Endometrium (tissue), 2 donors: ENCODE measurements around the gene RBL1.
"Not testable (repeated sequence)": the region's sequence is repeated elsewhere in the genome, so short reads cannot be mapped to it uniquely, and the experiment has no call there.

Experiments used
- FAIRE-seq: peaks from 2 replicates; lab custom pipeline; 2012; peaks lifted over from hg19 to GRCh38; lab: Jason Lieb, UNC
- donor health status: control.
- donor health status: control.

Gene RBL1, protein sequence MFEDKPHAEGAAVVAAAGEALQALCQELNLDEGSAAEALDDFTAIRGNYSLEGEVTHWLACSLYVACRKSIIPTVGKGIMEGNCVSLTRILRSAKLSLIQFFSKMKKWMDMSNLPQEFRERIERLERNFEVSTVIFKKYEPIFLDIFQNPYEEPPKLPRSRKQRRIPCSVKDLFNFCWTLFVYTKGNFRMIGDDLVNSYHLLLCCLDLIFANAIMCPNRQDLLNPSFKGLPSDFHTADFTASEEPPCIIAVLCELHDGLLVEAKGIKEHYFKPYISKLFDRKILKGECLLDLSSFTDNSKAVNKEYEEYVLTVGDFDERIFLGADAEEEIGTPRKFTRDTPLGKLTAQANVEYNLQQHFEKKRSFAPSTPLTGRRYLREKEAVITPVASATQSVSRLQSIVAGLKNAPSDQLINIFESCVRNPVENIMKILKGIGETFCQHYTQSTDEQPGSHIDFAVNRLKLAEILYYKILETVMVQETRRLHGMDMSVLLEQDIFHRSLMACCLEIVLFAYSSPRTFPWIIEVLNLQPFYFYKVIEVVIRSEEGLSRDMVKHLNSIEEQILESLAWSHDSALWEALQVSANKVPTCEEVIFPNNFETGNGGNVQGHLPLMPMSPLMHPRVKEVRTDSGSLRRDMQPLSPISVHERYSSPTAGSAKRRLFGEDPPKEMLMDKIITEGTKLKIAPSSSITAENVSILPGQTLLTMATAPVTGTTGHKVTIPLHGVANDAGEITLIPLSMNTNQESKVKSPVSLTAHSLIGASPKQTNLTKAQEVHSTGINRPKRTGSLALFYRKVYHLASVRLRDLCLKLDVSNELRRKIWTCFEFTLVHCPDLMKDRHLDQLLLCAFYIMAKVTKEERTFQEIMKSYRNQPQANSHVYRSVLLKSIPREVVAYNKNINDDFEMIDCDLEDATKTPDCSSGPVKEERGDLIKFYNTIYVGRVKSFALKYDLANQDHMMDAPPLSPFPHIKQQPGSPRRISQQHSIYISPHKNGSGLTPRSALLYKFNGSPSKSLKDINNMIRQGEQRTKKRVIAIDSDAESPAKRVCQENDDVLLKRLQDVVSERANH

DNA sequence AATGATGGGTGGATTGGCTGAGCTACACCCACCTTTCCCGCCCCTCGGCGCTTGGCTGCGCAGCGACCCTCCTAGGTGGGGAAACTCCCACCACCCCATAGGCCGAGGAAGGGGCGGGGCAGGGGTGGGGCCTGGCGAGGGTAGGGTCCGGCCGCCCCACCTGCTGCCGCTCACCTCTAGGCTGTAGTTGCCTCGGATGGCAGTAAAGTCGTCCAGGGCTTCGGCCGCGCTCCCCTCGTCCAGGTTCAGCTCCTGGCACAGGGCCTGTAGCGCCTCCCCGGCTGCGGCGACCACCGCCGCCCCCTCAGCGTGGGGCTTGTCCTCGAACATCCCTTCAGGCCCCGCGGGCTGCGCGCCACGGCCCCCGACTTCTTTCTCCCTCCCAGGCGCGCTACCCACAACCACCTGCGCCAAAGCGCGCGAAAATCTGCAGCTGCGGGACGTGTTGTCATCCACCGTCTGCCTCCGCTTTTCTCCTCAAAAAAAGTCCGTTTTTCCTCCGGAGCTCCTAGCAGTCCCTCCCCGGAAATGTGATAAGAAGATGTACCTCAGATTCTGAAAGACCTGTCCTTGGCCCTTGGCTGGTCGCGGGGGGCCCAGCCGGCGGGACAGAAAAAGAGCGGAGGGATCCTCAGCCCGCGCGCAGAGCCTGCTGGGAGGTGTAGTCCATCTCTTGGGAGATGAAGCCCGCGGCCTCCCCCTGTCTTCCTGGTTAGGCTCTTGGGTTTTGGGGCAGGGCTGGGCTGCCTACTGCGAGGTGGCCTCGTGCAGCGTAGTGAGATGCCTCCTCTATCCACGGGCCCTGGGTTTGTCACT lies at the start of gene RBL1:
TSS of gene RBL1 (minus strand) at position 399 of the 816 bp plus-strand sequence. CDS start at position 330, 69 bp downstream.
- no peak for FAIRE-seq

DNA sequence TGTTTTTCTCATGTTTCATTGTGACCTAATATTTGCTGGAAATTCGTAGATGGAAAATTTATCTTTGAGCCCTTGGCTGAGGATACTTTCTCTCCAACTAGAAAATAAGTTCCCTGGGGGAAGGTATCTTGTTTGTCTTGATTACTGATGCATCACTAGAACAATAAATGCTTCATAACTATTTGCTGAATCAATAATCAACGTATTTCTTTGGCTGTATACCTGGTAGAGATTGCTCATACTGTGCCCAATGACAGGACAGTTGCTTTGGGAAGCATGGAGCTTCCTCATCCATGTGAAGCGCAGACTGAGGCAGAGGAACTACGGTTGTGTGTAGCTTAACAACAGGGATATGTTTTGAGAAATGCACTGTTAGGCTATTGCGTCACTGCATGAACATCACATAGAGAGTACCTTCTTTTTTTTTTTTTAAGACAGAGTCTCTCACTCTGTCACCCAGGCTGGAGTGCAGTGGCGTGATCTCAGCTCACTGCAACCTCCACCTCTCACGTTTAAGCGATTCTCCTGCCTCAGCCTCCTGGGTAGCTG lies 49.1 kb upstream of the RBL1 start:
- FAIRE-seq = no peak

DNA sequence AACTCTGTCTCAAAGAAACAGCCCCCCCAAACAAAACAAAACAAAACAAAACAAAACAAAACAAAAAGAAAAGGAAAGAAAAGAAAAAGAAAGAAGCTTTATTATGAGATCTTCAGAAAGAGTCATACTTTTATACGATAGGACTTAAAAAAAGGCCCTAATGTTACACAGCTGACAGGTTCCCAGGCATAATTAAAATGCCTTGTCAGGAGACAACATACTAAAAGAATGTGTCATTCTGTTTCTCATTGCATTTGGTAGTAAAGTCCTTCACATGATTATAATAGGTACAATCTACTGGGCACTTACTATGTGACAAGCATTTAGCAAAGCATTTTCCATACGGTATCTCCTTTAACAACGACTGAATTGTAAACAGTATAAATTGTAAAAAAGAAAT lies 46.9 kb upstream of the RBL1 start:
- FAIRE-seq = no peak

DNA sequence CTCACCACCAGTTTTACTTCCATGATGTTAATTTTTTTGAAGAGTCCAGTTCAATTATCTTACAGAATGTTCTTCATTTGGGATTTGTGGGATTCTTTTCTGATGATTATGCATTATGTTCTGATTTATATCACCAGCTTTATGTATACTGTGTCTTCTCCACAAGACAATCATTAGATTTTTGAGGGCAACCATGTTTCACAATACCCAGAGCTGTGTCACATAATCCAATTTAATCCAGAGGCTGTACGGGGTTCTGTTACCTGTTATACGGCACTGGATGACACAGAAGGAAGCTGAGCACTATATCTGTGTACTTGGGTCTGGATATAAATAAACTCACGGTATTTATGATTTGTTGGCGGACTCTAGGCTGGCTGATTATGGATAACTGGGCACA lies 41.8 kb upstream of the RBL1 start:
- FAIRE-seq = no peak

DNA sequence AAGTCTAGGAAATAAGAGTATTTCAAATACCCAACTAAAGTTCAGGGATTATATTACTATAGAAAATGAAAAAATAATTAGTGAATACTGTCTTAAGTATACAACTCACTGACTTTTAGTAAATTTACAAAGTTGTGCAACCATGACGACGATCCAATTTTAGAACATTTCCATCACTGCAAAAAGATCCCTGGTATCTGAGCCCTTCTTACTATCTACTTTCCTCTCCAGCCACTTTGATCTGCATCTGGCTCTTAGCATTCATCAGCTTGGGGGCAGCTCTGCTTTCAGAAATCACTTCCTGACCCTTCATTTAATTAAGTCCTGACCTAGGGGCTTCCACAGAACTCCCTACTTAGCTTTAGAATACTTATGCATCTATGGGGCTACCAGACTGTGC lies 38.2 kb upstream of the RBL1 start:
- FAIRE-seq = no peak

DNA sequence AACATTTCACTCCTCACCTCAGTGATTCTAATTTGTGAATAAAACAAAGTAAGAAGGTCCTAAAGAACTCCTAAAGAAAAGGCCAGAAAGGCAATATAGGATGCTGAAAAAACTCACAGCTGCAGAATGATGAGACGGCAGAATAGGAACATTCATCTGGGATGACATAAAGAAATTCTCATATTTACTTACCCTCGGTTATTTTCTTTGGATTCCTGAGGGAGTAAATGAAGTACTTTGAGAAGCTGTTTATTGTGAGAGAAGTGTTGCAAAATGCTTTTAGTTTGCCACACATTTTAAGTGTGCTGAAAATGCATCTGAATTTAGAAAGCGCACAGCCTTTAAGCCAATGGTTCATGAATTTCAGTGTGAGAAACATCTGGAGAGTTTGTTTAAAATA lies 35.7 kb upstream of the RBL1 start:
- FAIRE-seq = no peak

DNA sequence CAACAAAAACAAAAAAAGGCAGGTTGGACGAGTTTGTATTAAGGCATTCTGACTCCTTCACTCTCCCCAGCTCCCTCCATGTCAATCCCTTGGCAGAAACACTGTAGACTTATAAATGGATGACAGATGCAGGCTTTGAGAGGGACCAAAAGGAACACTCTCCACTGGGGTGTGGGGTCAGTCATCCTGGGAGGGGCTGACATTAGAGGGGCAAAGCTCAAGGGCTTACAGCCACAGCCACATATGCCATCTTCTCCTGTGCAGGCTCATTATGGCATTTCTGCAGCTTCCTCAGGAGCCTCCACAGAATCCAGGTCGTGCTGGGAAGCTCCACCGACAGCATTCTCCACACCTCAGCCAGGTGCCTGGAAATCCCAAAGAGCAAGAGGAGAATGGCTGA lies 33.0 kb upstream of the RBL1 start:
- FAIRE-seq = no peak

DNA sequence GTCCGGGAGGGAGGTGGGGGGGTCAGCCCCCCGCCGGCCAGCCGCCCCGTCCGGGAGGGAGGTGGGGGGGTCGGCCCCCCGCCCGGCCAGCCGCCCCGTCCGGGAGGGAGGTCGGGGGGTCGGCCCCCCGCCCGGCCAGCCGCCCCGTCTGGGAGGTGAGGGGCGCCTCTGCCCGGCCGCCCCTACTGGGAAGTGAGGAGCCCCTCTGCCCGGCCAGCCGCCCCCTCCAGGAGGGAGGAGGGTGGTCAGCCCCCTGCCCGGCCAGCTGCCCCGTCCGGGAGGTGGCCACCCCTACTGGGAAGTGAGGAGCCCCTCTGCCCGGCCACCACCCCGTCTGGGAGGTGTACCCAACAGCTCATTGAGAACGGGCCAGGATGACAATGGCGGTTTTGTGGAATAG lies 30.5 kb upstream of the RBL1 start:
- FAIRE-seq = not testable (repeated sequence)

DNA sequence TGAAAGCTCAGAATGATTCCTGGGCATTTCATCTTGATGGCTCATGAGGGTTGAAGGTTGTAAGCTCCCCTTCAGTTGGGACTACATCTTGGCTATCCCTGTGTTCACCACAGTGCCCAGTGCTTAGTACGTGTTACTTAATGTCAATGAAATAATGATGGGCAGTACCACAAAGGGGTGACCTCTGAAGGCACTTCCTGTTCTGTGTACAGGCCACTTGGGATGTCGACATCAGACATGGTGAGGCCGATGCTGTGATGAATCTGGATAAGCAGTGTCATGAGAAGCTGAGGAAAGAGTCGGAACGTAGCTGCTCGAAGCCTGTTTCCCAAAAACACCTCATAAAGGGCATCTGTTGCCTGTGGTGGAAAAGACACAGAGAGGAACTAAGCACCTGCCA lies 27.6 kb upstream of the RBL1 start:
- no peak for FAIRE-seq

DNA sequence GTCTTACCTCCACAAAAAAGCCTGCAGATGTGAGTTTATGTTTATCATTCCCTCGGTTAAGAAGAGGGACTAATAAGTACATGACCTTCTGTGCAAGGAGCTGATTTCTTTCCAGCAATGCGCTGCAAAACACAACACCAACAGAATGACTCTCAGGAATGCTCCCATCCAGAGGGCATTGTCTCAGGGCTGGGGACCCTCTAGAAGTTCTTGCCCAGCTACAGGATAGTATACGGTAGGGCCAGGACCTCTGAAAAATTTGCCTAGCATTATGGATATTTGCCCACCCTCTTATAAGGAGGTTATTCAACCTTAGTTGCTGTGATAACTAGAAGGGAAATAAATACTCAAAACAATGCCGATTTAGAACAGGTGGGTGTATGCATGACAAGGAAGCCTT lies 24.7 kb upstream of the RBL1 start:
- FAIRE-seq = no peak

DNA sequence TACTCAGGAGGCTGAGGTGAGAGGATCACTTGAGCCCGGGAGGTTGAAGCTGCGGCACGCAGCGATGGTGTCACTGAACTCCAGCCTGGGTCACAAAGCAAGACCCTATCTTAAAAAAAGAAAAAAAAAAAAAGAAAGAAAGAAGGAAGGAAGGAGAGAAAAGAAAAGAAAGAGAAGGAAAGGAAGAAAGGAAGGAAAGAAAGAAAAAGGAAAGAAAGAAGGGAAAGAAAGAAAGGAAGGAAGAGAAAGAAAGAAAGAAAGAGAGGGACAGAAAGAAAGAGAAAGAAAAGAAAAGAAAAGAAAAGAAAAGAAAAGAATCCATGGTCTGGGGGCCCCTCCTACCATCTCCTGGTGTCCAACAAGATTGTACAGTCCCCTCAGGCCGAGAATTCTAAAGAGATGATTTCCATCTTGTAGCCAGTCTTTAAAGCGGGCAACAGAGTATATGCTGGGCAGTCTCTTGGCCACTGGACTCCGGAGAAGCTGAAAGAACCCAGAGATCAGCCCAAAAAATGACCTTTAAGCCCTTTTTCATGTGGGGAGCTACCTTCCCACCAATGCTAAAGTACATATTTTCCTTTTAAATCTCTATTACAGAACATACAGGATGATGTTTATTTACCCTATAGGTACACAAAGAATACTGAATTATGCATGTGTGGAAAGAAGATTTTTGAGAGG lies 23.7 kb upstream of the RBL1 start:
- FAIRE-seq = no peak

DNA sequence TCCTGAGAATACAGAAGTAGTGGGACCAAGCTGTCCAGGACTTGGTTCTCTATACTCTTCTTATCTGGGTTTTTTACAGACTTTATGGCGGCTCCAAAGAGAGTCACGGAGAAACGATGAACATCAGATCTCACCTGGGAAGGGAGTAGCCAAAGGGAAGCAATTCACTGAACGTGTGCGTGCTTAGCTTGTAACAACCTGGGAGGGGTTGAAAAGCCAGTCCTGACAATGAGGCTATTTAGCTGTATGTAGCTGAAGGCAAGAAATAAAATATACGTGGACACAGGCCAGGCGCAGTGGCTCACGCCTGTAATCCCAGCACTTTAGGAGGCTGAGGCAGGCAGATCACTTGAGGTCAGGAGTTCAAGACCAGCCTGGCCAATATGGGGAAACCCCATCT lies 18.2 kb upstream of the RBL1 start:
- FAIRE-seq = no peak

DNA sequence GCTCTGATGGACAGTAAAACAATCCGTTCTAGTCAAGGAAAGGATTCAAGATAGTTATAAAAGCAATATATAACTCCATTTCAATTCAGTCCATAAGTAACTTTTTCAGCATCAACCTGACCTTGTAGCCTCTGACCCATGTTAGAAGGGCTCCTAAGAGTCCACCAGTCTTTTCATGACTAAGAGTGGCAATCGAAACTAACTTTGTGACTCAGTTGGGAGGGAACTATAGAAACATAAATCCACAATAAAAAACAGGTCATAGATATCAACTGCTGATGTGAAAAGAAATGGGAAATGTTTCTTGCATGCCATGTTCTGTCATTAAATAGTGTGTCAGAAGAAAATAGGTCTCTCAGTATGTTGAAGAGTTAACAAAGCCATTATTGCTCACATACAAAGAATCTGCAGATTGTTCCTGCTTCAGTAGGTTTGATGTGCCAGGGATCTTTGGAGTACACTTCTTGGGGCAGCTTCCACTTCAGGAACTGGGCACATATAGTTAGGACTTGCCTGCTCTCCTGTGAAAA lies 16.2 kb upstream of the RBL1 start:
- no peak for FAIRE-seq

DNA sequence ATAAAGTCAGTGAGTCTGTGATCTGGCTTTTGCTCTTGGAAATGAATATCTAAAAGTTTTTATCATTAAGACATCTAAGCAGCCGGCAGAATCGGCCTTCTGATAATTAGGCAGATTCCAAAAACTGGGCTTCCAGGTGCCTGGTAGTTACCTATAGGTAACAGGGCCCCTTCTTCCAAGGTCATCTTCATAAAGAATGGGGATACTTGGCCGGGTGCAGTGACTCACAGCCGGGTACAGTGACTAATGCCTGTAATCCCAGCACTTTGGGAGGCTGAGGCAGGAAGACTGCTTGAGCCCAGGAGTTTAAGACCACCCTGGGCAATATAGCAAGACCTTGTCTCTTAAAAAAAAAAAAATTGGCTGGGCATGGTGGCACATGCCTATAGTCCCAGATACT lies 12.9 kb upstream of the RBL1 start:
- FAIRE-seq = no peak

DNA sequence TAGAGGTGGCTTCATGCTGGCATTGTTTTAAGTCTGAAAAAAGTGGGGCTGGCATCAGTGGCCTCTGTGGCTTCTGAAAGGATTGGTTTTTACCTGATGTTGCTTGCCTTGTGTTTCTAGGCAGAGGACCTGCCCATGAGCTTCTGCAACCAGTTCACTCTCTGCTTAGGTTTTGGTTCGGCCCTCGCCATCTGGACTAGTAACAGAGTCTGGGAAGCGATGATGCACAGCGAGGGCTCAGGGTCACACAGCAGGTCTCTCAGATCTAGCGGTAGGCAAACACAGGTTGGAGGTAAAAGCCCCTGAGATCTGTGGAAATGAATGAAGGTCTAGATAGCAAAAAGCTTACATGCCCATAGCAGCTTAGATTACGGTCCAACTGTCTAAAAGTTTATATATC lies 6.8 kb upstream of the RBL1 start:
- no peak for FAIRE-seq

DNA sequence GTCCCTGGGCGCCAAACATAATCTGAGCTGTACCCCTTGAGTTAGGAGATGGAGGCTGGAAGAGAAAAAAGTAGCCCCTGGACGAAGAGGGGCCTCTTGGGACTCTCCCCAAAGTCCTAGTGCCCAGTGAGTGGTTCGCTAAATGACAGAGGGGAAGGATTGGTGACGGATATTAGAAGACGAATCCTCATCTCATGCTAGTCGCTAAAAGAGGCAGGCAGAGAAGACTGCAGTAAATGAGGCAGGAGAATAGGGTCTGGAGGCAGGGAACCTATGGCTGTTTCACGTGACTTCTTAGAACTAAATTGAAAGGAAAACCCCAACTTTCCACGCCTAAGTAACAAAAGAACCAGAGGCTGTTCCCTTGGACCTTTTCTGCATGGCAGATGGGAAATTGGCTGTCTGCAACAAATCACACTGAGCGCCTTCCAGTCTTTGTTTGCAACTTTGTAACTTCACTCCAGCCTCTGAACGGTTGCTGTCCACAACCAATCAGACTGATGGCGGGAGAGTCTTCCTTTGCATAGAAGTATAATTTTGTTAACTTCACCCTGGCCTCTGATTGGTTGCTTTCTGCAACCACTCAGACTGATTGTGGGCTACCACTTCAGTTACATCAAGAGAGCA lies 731 bp upstream of the RBL1 start:
- no peak for FAIRE-seq

DNA sequence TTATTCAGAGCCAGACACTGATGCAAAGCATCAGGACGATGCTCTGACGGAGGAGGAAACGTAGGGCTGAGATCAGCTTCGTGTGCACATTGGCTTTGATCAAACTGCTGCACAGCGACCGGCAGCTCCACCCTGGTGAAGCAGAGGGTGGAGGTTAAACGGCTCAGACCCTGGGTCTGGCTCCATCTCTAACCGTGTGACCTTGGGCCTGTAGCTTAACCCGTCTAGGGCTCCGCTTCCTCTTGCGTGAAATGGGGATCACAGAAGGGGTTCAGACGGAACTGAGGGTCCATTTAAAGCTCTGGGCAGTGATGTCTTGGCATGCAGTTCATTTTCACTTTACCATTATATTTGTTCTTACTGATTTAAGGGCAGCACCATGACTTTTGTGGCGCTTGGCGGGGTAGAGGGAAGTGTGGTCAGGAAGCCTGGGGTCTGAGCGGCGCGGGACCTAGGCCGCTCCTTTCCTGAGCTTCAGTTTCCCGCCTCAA lies 644 bp downstream of the RBL1 start:
- FAIRE-seq = no peak

DNA sequence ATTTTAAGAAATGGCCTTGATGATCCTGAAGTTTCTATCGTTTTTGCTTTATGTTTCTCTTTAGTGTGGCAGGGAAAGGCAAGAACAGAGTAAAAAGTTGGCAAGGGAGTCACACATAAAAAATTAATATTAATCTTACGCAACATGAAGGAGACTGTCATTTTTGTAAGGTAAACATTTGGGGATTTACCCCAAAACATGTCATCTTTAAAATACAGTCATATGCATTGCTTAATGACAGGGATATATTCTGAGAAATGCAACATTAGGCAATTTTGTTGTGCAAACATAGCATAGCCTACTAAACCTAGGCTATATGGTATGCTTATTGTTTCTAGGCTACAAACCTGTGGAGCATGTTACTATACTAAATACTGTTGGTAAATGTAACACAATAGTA lies 5.4 kb downstream of the RBL1 start:
- no peak for FAIRE-seq

DNA sequence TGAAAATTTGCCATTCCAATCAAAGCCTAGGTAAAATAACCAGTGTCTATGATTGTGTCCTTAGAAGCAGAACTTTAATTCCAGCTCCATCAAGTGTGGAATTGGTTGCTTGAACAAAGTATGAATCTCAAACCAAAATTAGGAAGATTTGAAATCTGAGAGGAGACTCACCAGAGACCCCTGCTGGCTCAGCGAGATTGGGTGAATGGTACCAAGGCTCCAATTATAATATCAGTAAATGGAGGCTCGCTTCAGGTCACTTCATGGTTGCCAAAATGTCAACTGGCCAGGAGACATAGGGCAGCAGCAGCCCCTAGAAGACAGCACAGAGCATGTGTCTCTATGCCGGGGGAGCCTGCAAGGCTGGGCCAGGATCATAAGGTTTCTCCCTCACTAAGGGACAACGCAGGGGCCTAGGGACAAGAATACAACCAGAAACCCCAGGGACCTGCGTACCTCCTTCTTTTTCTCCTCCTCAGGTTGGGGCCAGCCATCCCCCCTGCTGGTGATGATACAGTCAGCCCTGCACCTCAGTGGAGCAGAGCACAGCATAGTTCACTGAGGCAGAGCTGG lies 14.0 kb downstream of the RBL1 start:
- no peak for FAIRE-seq

DNA sequence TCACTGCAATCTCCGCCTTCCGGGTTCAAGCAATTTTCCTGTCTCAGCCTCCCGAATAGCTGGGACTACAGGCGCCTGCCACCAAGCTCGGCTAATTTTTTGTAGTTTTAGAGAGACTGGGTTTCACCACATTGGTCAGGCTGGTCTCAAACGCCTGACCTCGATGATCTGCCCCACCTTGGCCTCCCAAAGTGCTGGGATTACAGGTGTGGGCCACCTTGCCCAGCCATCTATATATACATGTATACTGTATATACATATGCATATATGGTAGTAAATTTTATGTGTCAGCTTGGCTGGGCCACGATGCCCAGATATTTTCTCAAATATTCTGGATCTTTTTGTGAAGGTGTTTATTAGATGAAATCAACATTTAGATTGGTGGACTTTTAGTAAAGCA lies 18.8 kb downstream of the RBL1 start:
- FAIRE-seq = no peak
